Activated T-cell treated with anti-CD3 and anti-CD28 coated beads for 1 hour (primary cell): ENCODE results near the gene SAMD14.
"Not testable (repeated sequence)": the region's sequence is repeated elsewhere in the genome, so short reads cannot be mapped to it uniquely, and the experiment has no call there.

Source experiments
- DNase-seq: peaks from one replicate; pipeline ENCODE4 v3.0.0-alpha.2; 2020; ENCODE audit warnings: low read depth

The SAMD14 gene

DNA sequence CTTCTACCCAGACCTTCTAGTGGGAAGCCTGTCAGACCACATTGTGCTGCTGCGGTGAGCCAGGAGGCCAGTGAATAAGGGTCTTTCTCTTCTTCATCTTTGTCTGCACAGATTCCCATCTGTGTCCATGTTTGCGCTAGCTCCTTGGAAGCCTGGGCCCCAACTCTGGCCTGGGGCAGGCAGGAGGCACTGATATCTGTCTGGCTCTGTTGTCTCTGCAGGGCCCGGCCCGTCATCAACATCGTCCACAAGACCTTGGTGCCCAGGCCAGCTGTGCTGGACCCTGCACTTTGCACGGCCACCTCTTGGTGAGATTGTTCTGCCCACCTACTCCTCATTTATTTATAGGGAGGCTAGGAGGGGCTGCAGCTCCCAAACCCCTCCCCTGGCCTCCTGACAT lies 55.7 kb downstream of the SAMD14 start:
- DNase-seq = no peak

- no peak for DNase-seq
Observed at GRCh38 chr17:50072925-50073324, 57.0 kb downstream of the SAMD14 start.

DNA sequence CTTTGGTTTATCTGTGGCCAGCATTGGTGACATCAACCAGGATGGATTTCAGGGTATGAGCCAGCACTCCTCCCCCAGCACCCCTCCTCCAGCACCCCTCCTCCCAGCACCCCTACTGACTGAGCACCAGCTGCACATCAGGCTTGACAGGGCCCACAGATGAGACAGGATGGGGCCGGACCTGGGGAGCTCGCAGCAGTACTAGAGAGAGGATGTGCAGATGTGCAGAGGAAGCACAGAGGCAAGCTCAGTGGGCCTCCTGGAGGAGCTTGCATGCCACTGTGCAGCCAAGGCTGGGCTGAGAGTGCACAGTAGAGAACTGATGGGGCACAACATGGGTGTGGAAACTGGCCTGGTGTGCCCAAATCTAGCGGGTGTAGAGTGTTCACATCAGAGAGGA lies 57.8 kb downstream of the SAMD14 start:
- DNase-seq = no peak

DNA sequence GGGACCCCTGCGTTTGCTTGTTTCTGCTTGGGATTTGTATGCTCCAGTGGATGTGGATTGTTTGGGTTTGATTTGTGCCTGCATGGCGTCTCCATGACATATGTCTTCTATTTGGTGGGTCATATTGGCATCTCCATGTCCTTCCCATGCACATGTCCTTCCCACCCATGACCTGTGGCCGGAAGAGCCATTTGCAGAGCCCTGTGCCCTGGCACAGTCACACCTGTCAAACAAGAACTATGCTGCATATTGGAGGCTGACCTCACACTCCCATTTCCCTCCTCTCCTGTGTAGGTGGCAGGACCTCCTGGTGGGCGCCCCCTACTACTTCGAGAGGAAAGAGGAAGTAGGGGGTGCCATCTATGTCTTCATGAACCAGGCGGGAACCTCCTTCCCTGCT lies 58.3 kb downstream of the SAMD14 start:
- no peak for DNase-seq

- no peak for DNase-seq
Observed at GRCh38 chr17:50070908-50071680, 58.9 kb downstream of the SAMD14 start.

- no peak for DNase-seq
Observed at GRCh38 chr17:50067996-50068395, 62.0 kb downstream of the SAMD14 start.

- no peak for DNase-seq
Observed at GRCh38 chr17:50066995-50067394, 63.0 kb downstream of the SAMD14 start.

GRCh38 chr17:50065056-50065455 lies 64.9 kb downstream of the SAMD14 start:
- DNase-seq = no peak

DNA sequence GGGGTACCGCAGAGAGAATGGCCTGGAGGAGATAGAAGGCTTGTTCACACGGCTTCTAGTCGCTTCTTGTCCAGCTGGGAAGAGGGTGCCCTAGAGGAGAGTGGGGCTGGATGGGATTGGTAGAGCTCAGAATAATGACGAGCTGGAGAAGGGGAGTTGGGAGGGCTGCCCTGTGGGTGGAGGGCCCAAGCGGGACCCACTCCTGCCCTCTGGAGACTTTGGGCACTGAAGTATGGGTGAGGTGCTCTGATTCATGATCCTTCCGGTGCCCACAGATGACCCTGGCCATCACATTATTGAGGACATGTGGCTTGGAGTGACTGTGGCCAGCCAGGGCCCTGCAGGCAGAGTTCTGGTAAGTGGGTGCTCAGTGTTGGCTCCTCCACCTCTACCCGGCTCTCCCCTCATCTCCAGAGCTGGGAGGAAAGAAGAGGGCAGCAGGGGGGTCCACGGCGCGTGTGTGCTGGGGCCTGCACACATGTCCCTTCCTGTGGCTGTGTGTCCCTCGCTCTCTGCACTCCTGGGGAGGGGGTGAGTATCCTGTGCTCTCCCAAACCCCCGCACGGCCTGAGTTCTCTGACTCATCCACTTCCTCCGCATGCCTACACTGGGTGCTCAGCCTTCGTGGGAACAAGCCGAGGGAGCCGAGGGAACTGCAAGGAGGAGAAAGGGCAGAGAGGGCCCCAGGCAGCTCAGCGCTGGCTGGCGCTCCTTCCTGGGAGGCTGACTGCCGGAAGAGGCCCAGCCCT lies 65.5 kb downstream of the SAMD14 start:
- DNase-seq = no peak

- DNase-seq = no peak
Observed at GRCh38 chr17:50063561-50064252, 66.3 kb downstream of the SAMD14 start.

- DNase-seq = no peak
Observed at GRCh38 chr17:50062293-50063243, 67.4 kb downstream of the SAMD14 start.

GRCh38 chr17:50061713-50062045 lies 68.3 kb downstream of the SAMD14 start:
- not testable (repeated sequence) for DNase-seq

- DNase-seq = no peak
Observed at GRCh38 chr17:50060951-50061712, 68.8 kb downstream of the SAMD14 start.
